ENCODE results near the gene NOP14. TPM values are rescaled to one million over a fixed set of nuclear protein-coding genes. Genes with fewer than 3 reads are reported as not detected.
A peak's percentile ranks its signal among the peaks of the same experiment; 100 is the strongest.
"Not testable (repeated sequence)": the region's sequence is repeated elsewhere in the genome, so short reads cannot be mapped to it uniquely, and the experiment has no call there.

NOP14 gene
- total RNA-seq, 1 experiment from 2014 or later: 33.6 TPM

GRCh38 chr4:2923668-2924173 is 39.5 kb downstream of the NOP14 start:
- Histone ChIP-seq H3K36me3 (ENCODE audit: low read depth) (no peaks in the 10 kb centered on the region), H3K4me1 (replicated peaks; ENCODE audit: insufficient read depth) (no peaks in the 10 kb centered on the region), H3K27me3 (ENCODE audit: insufficient read depth, low read depth) (no peaks in the 10 kb centered on the region), H3K9me2 (ENCODE audit: insufficient read depth) (no peaks in the 10 kb centered on the region), H3K27ac (no peak overlapping the region), H4K20me1 (ENCODE audit: insufficient read depth) (no peaks in the 10 kb centered on the region; the same call in 1 of the 2 replicates), H3F3A (ENCODE audit: insufficient read depth, low read depth) (no peaks in the 10 kb centered on the region), H3K79me2 (ENCODE audit: low read depth) (no peaks in the 10 kb centered on the region), H3K4me3 (no peak overlapping the region), H3K4me2 (no peak overlapping the region), H3K9me3 (ENCODE audit: insufficient read depth, low read depth) (no peaks in the 10 kb centered on the region), H2AFZ (no peak overlapping the region)
- intact Hi-C loops (cut with micrococcal nuclease; ENCODE audit: unreplicated experiment): no loop called here
- POLR2A ChIA-PET (ENCODE audit: unreplicated experiment): no interaction called here
- DNase-seq: no peak
- TF ChIP-seq EZH2 (IDR thresholded peaks at IDR 0.05; ENCODE audit: low read depth) (no peak), CTCF (conservative IDR thresholded peaks at IDR 0.05) (no peak)
- no TSS peak for BruUV-seq (replicated peaks)
- CTCF ChIA-PET: no interaction called here

- H3K4me2 ChIP-seq: no peak overlapping the region
- no peaks in the 10 kb centered on the region; the same call in 1 of the 2 replicates for H4K20me1 ChIP-seq (ENCODE audit: insufficient read depth)
- no peaks in the 10 kb centered on the region for H3K4me1 ChIP-seq (replicated peaks; ENCODE audit: insufficient read depth)
- intact Hi-C loops (cut with micrococcal nuclease; ENCODE audit: unreplicated experiment): no loop called here
- H3K27me3 ChIP-seq (ENCODE audit: insufficient read depth, low read depth): no peaks in the 10 kb centered on the region
- ChIA-PET CTCF (no interaction called here), POLR2A (ENCODE audit: unreplicated experiment) (no interaction called here)
- H3K27ac ChIP-seq: no peak overlapping the region
- no peaks in the 10 kb centered on the region for H3K79me2 ChIP-seq (ENCODE audit: low read depth)
- no peak overlapping the region for H3K4me3 ChIP-seq
- no peaks in the 10 kb centered on the region for H3F3A ChIP-seq (ENCODE audit: insufficient read depth, low read depth)
- no TSS peak for BruUV-seq (replicated peaks)
- H3K9me2 ChIP-seq (ENCODE audit: insufficient read depth): no peaks in the 10 kb centered on the region
- no peak for DNase-seq
- TF ChIP-seq EZH2 (IDR thresholded peaks at IDR 0.05; ENCODE audit: low read depth) (no peak), CTCF (conservative IDR thresholded peaks at IDR 0.05) (no peak)
- H3K36me3 ChIP-seq (ENCODE audit: low read depth): no peaks in the 10 kb centered on the region
- H3K9me3 ChIP-seq (ENCODE audit: insufficient read depth, low read depth): no peaks in the 10 kb centered on the region
- H2AFZ ChIP-seq: no peak overlapping the region
These were observed 40.1 kb downstream of the NOP14 start for GRCh38 chr4:2923141-2923551.

GRCh38 chr4:2922453-2923101 is 40.6 kb downstream of the NOP14 start:
- H4K20me1 ChIP-seq (ENCODE audit: insufficient read depth); H3K27me3 ChIP-seq (ENCODE audit: insufficient read depth, low read depth); H3K79me2 ChIP-seq (ENCODE audit: low read depth); H2AFZ ChIP-seq; H3K9me3 ChIP-seq (ENCODE audit: insufficient read depth, low read depth); H3K9me2 ChIP-seq (ENCODE audit: insufficient read depth); H3K4me3 ChIP-seq; CTCF ChIA-PET; H3K27ac ChIP-seq; H3K36me3 ChIP-seq (ENCODE audit: low read depth); BruUV-seq (replicated peaks); H3F3A ChIP-seq (ENCODE audit: insufficient read depth, low read depth); POLR2A ChIA-PET (ENCODE audit: unreplicated experiment); H3K4me1 ChIP-seq (replicated peaks; ENCODE audit: insufficient read depth); intact Hi-C loops (cut with micrococcal nuclease; ENCODE audit: unreplicated experiment); H3K4me2 ChIP-seq: not testable (repeated sequence)
- DNase-seq: peak in 1 of 2 experiments; percentile 37

- CTCF ChIA-PET; H3K4me2 ChIP-seq; H4K20me1 ChIP-seq (ENCODE audit: insufficient read depth); H2AFZ ChIP-seq; H3K9me2 ChIP-seq (ENCODE audit: insufficient read depth); H3K79me2 ChIP-seq (ENCODE audit: low read depth); POLR2A ChIA-PET (ENCODE audit: unreplicated experiment); intact Hi-C loops (cut with micrococcal nuclease; ENCODE audit: unreplicated experiment); H3K27me3 ChIP-seq (ENCODE audit: insufficient read depth, low read depth); DNase-seq; H3F3A ChIP-seq (ENCODE audit: insufficient read depth, low read depth); H3K4me1 ChIP-seq (replicated peaks; ENCODE audit: insufficient read depth); H3K4me3 ChIP-seq; H3K36me3 ChIP-seq (ENCODE audit: low read depth); H3K9me3 ChIP-seq (ENCODE audit: insufficient read depth, low read depth); H3K27ac ChIP-seq; BruUV-seq (replicated peaks): not testable (repeated sequence)
These were observed 44.5 kb downstream of the NOP14 start for GRCh38 chr4:2918714-2919113.

GRCh38 chr4:2918300-2918699 is 44.9 kb downstream of the NOP14 start:
- BruUV-seq (replicated peaks); H3K4me1 ChIP-seq (replicated peaks; ENCODE audit: insufficient read depth); H2AFZ ChIP-seq; intact Hi-C loops (cut with micrococcal nuclease; ENCODE audit: unreplicated experiment); H3K79me2 ChIP-seq (ENCODE audit: low read depth); H3K27me3 ChIP-seq (ENCODE audit: insufficient read depth, low read depth); H3K27ac ChIP-seq; H3K9me2 ChIP-seq (ENCODE audit: insufficient read depth); H4K20me1 ChIP-seq (ENCODE audit: insufficient read depth); H3K9me3 ChIP-seq (ENCODE audit: insufficient read depth, low read depth); H3K4me3 ChIP-seq; H3K36me3 ChIP-seq (ENCODE audit: low read depth); H3F3A ChIP-seq (ENCODE audit: insufficient read depth, low read depth); CTCF ChIA-PET; DNase-seq; H3K4me2 ChIP-seq: not testable (repeated sequence)
- POLR2A ChIA-PET (ENCODE audit: unreplicated experiment): interaction anchor here (0.6 kb wide), 1 partner anchor 147 kb away, joined by 3 read pairs; no protein-coding TSS in a partner anchor

GRCh38 chr4:2916696-2917095 is 46.5 kb downstream of the NOP14 start:
- CTCF ChIA-PET: not testable (repeated sequence)

More at GRCh38 chr4:2916696-2917095, 46.5 kb downstream of the NOP14 start:
- H3K27me3 ChIP-seq (ENCODE audit: insufficient read depth, low read depth); H2AFZ ChIP-seq; H3K79me2 ChIP-seq (ENCODE audit: low read depth); BruUV-seq (replicated peaks); H4K20me1 ChIP-seq (ENCODE audit: insufficient read depth); POLR2A ChIA-PET (ENCODE audit: unreplicated experiment); H3K27ac ChIP-seq; H3K4me1 ChIP-seq (replicated peaks; ENCODE audit: insufficient read depth); H3K9me3 ChIP-seq (ENCODE audit: insufficient read depth, low read depth); H3K36me3 ChIP-seq (ENCODE audit: low read depth); DNase-seq; H3K4me2 ChIP-seq; H3K4me3 ChIP-seq; H3F3A ChIP-seq (ENCODE audit: insufficient read depth, low read depth); H3K9me2 ChIP-seq (ENCODE audit: insufficient read depth); intact Hi-C loops (cut with micrococcal nuclease; ENCODE audit: unreplicated experiment): not testable (repeated sequence)
